Peyer's patch (tissue), 4 donors: Measurements from ENCODE around the gene CLEC20A. TPM values are rescaled to one million over a fixed set of nuclear protein-coding genes. Genes with fewer than 3 reads are reported as not detected.

ENCODE experiments used
- DNase-seq, 3 donors: peaks; one replicate each; pipeline ENCODE4 v3.0.0-alpha.2; 2017 to 2019
- H3K27ac ChIP-seq, 4 donors: fragments of 200-600 bp; sonication (generic); one replicate each; pipeline ENCODE4 v1.5.1; 2016 to 2019
- H3K27me3 ChIP-seq, 2 donors: fragments of 200-600 bp; sonication (generic); one replicate each; pipeline ENCODE4 v1.5.1; 2019
- H3K36me3 ChIP-seq, 3 donors: fragments of 200-600 bp; sonication (generic); one replicate each; pipeline ENCODE4 v1.5.1; 2016 to 2019
- H3K4me1 ChIP-seq, 4 donors: fragments of 200-600 bp; sonication (generic); one replicate each; pipeline ENCODE4 v1.5.1; 2016 to 2019
- H3K4me3 ChIP-seq, 4 donors: fragments of 200-600 bp; sonication (generic); 1 replicate in 3 of 4; 2 replicates in 1 of 4; pipeline ENCODE4 v1.5.1; 2016 to 2019; ENCODE audit warnings: mild to moderate bottlenecking in 1 of 4
- H3K9me3 ChIP-seq, 4 donors: fragments of 200-600 bp; sonication (generic); one replicate each; pipeline ENCODE4 v1.5.1; 2016 to 2019; ENCODE audit warnings: mild to moderate bottlenecking in 1 of 4
- CTCF ChIP-seq, 6 experiments: fragments of 450-650 bp in 4 of 6; fragments of 200-600 bp in 2 of 6; sonication (generic) in 1 of 6; IDR thresholded peaks; one replicate each; pipeline ENCODE4 v1.5.1; 2017 to 2019; ENCODE audit warnings: antibody characterized with exemption in 6 of 6, mild to moderate bottlenecking in 3 of 6, moderate library complexity in 1 of 6
- POLR2A ChIP-seq, 2 donors: fragments of 450-650 bp; IDR thresholded peaks; one replicate each; pipeline ENCODE4 v1.5.1; 2017; ENCODE audit warnings: antibody characterized with exemption in 2 of 2, mild to moderate bottlenecking in 2 of 2, moderate library complexity in 2 of 2
- total RNA-seq, 4 donors: library from RNA; depleted of rRNA; stranded (reverse); fragments of >200 nt; gene quantifications; one replicate each; pipeline ENCODE4 v1.1.0, GENCODE V29; 2016

The CLEC20A gene
- total RNA-seq, 4 donors from 2014 or later: not detected

- Histone ChIP-seq H3K4me1 (peaks cover 0 to 3% (median 0%) of the 10 kb centered on the region in 4 donors), H3K36me3 (no peaks in the 10 kb centered on the region), H3K9me3 (no peaks in the 10 kb centered on the region), H3K4me3 (no peak overlapping the region), H3K27ac (no peak overlapping the region), H3K27me3 (no peaks in the 10 kb centered on the region)
- DNase-seq: no peak
- TF ChIP-seq CTCF (IDR thresholded peaks at IDR 0.05): no peak
- no peak for TF ChIP-seq POLR2A (IDR thresholded peaks at IDR 0.05)
These were observed 6.1 kb upstream of the CLEC20A start for GRCh38 chr1:178502856-178503255.

- H3K27me3 ChIP-seq: no peaks in the 10 kb centered on the region
- no peak overlapping the region for H3K27ac ChIP-seq
- H3K36me3 ChIP-seq: no peaks in the 10 kb centered on the region
- TF ChIP-seq POLR2A (IDR thresholded peaks at IDR 0.05) (no peak), CTCF (IDR thresholded peaks at IDR 0.05) (no peak)
- H3K4me3 ChIP-seq: no peak overlapping the region
- H3K9me3 ChIP-seq: no peaks in the 10 kb centered on the region
- DNase-seq: peak in 1 of 3 donors; percentile 13
- peaks cover 0 to 3% (median 0%) of the 10 kb centered on the region in 4 donors for H3K4me1 ChIP-seq
These were observed 5.6 kb upstream of the CLEC20A start for GRCh38 chr1:178502330-178502714.

DNA sequence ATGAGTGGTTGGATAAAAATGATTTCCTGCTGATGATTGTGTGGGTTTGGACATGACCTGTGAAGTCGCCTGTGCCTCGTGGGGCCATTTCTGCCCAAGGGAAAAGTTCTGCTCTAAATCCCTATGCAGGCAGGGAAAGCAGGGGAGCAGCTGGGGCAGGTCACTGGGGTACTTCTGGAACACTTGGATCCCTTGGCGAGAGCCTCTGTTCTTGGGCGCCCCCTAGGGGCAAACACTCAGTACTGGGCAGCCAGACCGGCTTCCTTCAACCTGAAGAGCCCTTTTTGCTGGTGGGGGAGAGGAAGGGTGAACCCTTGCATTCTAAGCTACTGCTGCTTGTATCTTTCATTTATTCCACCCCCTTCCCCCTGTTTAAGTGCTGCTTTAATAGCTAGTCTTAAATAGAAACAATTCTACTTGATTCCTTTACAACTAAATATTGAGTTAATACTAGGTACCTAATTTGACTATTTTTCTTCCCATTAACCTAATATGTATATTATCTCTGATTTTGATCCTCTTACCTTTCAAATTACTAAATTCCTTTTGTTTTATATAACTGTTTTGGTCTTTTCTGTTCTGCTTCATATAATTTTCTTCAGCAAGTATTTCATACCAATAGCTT is 5.1 kb upstream of the CLEC20A start:
- TF ChIP-seq POLR2A (IDR thresholded peaks at IDR 0.05) (no peak), CTCF (IDR thresholded peaks at IDR 0.05) (peak; percentile 27 to 88 (median 75))
- peak; percentile 53 to 89 (median 81) for DNase-seq
- Histone ChIP-seq H3K4me1 (peaks cover 0 to 3% (median 0%) of the 10 kb centered on the region in 4 donors), H3K27me3 (no peaks in the 10 kb centered on the region), H3K4me3 (no peak overlapping the region), H3K9me3 (no peaks in the 10 kb centered on the region), H3K36me3 (no peaks in the 10 kb centered on the region), H3K27ac (no peak overlapping the region)

DNA sequence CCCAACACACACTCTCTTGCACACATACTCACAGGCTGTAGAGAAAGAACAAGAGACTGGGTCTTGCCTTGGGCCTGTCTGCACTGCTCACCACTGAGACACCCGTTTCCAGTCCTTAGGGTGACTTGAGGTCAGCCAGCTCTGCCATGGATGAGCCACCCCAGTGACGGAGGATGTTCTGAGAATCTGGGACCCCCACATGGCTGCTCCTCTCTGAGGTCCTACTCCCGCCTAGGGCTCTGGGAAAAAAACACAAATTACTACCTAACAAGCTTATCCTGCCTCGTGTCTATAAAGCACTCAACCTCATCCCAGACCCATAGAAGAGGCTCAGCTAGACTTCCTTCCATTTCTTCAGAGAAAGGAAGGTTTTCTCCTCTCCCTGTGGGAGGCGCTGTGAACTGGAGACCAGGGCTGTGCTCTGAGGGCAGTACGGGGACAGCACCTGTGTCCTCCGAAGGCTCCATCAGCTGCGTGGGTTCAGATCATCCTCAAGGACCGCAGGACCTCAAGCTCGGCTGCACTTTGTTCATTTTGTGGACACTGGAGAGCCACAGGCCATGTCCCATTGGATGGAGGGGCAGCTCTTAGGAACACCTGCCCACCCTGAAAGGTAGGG is 4.3 kb upstream of the CLEC20A start:
- Histone ChIP-seq H3K27me3 (no peaks in the 10 kb centered on the region), H3K4me1 (peaks cover 0 to 3% (median 0%) of the 10 kb centered on the region in 4 donors), H3K4me3 (no peak overlapping the region), H3K9me3 (no peaks in the 10 kb centered on the region), H3K36me3 (no peaks in the 10 kb centered on the region), H3K27ac (no peak overlapping the region)
- DNase-seq: peak in 1 of 3 donors; percentile 13
- TF ChIP-seq CTCF (IDR thresholded peaks at IDR 0.05) (no peak), POLR2A (IDR thresholded peaks at IDR 0.05) (no peak)

- no peaks in the 10 kb centered on the region for H3K9me3 ChIP-seq
- no peak for DNase-seq
- TF ChIP-seq CTCF (IDR thresholded peaks at IDR 0.05) (peak in 2 of 6 experiments; percentile 10 to 20), POLR2A (IDR thresholded peaks at IDR 0.05) (no peak)
- peaks cover 0 to 3% (median 0%) of the 10 kb centered on the region in 4 donors for H3K4me1 ChIP-seq
- no peaks in the 10 kb centered on the region for H3K27me3 ChIP-seq
- no peaks in the 10 kb centered on the region for H3K36me3 ChIP-seq
- H3K27ac ChIP-seq: no peak overlapping the region
- no peak overlapping the region for H3K4me3 ChIP-seq
These were observed 3.5 kb upstream of the CLEC20A start for GRCh38 chr1:178500091-178500770.
